NCI-H1417 treated with DMSO at 0.1 percent for 48 hours (cell line): ENCODE results near the gene RASAL2.
"Not testable (repeated sequence)": the region's sequence is repeated elsewhere in the genome, so short reads cannot be mapped to it uniquely, and the experiment has no call there.

Experiments
- DNase-seq: peaks from one replicate; lab custom pipeline; 2025; lab: John Stamatoyannopoulos, UW

Gene RASAL2

DNA sequence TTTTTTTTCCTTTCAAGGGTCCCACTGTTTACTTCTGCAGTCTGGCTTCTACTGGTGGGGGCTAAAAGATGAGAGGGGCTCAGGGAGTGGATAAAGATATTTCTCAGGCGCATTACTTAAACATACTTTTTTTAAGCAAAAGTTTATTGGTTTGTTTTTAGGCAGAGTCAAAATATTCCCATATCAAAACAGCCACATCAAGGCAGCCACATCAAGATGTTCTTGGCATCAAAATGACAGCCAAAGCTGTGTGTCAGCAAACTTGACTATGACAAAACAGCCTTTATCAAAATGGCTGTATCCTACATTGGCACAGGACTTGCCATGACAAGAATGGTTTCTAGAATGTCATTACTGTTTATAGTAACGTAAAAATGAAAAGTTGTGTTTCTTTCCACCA is 22.1 kb upstream of the RASAL2 start:
- no peak for DNase-seq

DNA sequence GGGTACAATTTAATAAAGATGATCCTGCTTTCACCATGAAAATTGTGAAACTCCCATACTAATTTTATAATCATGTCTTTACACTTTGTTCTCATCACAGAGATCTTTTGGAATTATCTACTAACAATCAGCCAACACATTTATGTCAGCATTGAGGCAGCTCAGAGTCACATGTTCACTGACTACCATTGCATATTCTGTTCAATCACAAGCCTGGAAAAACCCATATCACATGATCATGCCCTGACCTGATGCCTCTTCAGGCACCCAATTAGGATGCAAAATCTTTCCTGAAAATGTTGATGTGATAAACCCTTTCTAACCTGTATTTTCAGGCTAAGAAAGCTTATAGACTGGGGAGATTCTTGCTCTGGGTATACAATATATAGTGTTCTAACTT is 21.6 kb upstream of the RASAL2 start:
- no peak for DNase-seq

DNA sequence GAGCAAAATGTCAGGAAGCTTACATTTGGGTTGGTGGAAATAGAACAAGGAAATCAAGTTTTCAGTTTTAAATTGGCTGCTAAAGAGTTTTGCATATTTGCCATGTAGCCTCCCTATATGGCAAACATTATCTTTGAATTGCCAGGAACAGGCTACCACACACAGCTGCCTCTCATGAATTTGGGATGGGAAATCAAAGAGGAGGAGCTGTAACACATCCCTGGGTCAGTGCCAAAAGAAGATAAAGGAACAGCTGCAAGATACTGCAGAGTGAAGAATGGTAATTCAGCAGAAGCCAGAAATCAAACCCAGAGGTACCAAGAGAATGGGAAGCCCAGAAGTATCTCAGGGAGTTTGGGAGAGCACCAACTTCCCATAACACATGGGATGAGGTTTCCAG is 18.6 kb upstream of the RASAL2 start:
- no peak for DNase-seq

DNA sequence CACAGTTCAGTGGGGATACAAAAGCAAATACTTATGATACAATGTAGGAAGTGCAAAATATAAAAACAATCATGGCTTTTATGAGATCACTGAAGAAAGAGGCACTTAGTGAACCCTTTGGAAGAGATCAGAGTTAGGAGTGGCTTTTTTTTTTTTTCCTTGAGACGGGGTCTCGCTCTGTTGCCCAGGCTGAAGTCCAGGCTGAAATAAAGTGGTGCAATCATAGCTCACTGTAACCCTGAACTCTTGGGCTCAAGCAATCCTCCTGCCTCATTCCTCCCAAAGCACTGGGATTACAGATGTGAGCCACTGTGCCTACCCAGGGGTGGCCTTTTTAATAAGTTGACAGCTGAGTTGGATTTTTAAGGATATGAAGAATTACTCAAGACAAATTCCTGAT is 17.3 kb upstream of the RASAL2 start:
- DNase-seq = no peak

DNA sequence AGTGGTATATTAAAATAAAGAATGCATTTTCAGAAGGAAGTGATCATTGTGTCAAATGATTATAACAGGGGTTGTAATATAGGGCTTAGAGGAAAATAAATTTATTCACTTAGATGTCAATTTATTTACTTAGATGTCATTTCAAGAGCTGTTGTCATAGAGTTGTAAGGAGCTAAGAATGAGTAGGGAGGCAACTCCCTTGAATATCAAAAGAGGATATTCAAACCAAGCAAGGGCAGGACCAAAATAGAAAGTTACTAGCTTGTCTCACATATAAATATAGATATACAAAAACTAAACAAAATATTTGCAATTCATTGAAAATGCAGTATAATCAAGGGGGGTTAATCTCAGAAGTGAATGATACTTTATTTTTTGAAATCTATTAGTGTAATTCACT is 16.0 kb upstream of the RASAL2 start:
- no peak for DNase-seq

DNA sequence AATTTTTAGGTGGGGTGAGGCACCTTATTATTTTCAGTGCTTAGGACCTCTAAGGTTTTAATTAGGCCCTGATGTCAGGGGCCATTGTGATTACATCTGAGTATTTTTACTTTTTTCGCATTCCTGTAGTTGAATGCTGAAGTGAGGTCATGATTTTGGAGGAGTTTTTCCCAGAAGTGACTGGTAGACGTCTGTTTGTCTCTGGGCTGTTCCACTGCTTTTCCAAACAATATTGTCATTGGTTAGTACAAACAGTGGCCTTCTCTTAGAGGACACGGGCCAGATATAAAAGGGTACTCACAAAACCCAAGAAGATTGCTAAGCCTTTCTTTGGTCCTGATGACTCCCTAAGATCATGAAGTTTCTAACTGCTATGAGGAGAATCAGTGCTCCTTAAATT is 7.6 kb upstream of the RASAL2 start:
- DNase-seq = no peak

DNA sequence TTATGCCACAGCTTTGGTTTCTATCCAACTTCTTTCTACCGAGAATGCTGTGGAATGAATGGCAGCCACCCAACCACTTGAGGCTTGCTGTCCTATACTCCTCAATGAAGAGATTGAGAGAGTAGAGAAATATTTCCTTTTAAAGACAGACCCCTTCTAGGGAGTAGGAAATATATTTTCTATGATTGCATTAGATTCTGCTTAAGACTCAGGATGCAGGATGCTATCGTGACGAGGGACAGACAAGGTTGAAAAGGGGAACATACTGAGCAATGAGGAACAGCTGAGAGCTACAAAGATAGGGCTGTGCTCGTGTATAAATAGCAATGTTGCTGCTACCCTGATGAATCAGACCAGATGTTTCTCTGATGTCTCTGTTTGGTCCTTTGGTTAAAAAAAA is 7.1 kb upstream of the RASAL2 start:
- no peak for DNase-seq

DNA sequence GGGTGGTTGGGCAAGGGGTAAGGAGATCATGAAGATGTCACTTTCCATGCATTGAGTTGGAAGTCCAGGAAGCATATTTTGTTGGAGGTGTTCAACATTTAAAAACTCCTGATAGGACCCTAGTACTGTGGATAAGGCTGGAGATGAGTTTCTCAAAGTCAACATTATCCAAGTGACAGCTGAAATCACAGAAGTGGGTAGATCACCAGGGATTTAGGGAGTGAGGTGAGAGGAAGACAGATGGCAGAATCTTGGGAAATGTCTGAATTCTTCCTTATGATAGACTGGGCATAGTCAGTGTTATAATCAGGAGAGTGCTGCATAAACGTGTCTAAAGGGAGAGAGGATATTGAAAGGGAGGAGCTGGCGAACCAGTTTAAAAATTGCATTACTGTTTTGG is 5.3 kb upstream of the RASAL2 start:
- no peak for DNase-seq

DNA sequence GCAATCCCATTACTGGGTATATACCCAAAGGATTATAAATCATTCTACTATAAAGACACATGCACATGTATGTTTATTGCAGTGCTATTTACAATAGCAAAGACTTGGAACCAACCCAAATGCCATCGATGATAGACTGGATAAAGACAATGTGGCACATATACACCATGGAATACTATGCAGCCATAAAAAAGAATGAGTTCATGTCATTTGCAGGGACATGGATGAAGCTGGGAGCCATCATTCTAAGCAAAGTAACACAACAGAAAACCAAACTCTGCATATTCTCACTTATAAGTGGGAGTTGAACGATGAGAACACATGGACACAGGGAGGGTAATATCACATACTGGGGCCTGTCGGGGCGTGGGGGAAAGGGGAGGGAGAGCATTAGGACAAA is 2.5 kb upstream of the RASAL2 start:
- not testable (repeated sequence) for DNase-seq

DNA sequence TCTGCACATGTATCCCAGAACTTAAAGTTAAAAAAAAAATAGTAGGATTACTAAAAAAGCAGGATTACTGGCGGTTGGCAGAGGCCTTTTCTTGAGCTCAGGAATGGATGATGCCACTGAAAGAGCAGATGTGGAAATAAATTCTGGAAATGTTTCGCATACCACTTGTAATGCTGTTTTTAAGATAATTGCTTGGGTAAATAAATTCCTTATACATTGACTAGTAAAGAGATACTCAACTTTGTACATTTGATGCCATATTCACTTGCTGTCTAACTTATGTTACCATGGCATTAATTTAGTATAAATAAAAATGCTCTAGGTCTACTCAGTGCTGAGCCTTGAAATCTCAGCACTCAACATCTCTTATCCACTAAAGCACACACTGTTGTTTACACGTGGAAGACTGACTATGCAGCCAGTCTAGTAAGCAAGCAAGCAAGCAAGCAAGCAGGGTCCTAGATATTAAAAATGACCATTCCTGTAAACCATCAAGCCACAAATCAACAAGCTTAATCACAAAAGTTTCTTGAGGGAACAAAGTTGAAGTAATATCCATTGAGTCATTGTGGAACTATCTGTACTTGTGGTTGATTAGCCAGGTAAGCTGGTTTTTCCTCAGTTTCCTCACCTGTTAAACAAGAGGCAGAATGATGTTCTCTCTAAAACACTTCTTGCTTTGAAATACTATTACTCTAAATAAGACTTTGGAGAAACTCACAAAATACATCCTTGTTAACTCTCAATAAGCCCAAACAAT is 1.7 kb upstream of the RASAL2 start:
- no peak for DNase-seq

DNA sequence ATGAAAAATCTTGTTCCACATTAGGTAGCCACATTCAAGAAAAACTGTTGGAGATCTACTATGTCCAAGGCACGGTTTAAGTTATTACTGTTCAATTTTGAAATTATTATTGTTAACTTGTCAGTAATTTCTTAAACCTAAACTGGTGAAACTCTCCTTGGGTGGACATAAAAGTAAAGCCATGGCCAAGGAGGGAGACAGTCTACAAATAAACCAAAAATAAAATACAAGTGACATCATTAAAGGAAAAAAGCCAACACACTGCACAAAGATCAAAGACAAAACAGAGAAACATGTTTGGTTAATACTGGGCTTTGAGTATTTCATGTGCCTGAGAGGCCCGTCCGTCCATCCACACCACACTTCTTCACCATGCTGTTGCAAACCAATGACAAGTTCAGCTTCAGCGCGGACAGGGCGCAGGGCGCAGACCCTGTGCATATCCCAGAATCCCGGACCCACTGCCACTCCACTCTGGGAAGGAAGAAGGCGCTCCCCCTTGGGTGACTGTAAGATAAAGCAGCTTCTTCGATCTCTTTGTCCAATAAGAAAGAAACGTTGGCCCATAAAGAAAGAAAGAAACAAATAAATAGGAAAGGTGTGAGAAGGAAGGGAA is 918 bp upstream of the RASAL2 start:
- peak; percentile 62 for DNase-seq

DNA sequence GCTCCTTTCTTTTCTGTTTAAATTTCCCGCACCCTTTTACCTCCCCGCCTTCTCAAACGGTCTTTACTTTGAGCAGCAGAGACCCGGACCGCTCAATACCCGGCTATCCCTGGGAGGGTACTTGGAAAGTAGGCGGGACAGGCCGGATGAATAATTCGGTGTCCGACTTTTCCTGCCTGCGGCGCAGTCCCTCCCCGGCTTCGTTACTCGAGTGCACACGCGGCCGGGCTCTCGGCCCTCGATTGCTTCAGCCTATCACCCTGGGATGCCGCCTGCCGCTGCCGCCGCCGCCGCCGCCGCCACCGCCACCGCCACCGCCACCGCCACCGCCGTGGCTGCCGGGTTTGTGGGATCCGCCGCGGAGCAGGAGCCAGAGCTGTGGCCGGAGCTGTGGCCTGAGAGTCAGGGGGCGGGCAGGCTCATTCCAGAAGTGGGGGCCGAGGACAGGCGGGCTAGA is 382 bp upstream of the RASAL2 start:
- DNase-seq = peak; percentile 77

DNA sequence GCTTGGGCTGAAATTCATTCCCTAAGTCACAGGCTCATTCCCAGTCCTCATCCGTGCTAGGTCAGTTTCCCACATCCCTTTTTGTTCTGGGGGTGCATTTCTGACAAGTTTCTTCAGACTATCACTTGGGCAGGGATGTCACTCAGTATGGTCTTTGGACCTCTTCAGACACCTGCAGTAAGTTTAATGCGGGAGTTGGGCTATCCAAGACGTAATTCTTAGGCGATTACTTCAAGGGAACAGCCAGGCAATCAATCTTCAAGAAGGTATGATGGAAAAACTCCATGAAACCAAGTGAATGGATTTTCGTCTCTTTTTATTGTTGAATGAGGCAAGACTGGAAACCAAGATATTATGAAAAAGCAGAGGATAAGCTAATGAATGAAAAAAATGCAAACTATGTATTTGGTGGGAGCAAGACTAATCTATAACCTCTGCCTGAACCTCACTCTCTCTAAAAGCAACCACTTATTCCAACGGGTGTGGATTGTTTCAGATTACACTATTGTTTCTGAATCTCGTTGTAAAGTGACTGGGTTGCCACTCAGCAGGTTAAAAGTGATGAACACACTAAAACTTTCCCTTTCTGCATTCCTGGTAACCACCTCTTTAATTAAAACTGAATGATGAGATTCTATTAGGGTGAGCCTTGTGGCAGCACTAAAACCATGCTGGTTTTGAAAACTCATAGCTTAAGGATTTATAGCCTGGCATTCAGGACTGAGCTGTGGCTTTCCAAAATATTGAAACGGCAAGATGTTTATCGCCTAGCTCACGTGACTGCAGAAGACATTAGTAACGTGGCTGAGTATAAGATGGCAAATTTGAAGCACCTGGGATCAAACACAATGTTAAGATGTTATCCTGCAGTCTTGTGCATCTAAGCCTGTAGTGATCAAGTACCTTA is 1.1 kb downstream of the RASAL2 start:
- DNase-seq = no peak

DNA sequence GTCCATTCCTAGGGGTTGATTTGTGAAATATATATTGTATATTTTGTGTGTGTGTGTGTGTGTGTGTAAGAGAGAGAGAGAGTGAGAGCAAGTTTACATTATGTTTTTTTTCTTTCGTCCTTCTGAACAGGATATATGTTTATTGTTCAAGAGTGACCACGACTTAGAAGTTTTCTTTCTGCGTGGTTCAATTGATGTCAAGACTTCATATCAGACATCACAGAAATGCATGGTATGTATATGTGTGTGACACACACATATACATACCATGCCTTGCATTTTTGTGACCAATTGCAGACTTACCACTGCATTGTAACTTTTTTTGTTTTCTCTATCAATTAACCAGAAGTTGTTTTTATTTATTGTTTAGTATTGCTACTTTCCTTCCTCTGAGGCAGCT is 2.5 kb downstream of the RASAL2 start:
- no peak for DNase-seq

DNA sequence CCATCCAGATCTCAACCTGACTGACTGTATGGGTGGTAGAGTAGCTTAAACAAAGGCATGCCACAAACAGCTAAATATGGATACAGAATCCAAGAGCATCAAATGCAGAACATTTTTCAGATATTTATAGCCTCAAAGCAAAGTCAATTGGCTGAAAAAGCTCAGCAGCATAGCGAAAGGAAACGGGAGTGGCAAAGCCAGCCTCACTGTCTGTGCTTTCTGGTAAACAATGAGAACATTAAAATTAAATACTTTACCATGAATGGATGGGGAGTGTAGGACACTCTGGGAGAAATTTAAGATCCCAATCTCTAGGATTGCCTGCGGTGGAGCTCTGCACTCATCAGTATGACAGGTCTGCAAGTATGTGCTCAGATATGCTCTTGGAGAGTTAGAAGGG is 4.4 kb downstream of the RASAL2 start:
- DNase-seq = no peak

DNA sequence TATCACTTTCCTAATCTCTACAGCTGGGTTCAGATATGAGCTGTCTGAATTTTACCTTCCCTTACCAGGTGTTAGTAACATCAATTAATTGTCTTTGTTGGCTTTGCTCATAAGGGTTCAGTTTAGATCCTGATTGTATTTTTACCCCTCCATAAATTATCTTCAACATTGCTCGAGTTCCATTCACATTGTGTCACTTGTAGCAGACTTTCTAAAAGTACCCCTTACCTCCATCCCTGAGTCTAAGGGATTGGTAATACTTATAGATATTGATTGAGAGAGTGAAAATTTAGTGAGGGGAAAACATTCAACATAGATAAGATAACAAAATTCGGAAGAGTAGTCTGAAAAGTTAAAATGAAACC is 7.3 kb downstream of the RASAL2 start:
- DNase-seq = no peak

DNA sequence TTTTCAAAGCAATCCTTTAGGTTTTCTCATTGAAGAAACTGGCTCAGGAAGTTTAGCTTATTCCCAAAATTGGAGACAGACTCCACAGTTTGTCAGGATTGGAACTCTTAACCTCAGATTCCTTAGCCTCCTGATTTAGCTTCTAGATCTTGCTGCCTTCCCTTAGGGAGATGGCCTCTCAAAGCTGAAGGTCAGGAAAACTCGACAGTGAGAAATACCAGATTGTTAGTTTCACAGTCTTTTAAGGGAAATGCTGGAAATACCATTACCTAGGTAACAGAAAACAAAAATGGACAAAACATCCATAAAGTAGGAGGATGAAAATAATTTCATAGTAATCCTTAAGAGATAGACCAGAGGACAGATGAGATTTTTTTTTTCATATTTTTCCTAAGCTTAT is 7.8 kb downstream of the RASAL2 start:
- no peak for DNase-seq

DNA sequence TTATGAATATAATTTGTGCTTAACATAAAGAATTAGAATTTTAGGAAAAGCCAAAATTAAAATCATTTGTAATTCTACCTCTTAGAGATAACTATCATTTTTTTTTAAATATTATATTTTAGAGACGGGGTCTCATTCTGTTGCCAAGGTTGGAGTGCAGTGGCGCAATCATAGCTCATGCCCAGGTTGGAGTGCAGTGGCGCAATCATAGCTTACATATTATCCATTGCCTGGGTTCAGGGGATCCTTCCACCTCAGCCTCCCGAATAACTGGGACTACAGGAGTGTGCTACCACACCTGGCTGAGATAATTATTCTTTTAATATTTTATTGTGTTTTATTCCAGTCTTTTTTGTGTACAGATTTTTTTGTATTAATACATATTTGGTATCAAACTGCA is 8.3 kb downstream of the RASAL2 start:
- no peak for DNase-seq

DNA sequence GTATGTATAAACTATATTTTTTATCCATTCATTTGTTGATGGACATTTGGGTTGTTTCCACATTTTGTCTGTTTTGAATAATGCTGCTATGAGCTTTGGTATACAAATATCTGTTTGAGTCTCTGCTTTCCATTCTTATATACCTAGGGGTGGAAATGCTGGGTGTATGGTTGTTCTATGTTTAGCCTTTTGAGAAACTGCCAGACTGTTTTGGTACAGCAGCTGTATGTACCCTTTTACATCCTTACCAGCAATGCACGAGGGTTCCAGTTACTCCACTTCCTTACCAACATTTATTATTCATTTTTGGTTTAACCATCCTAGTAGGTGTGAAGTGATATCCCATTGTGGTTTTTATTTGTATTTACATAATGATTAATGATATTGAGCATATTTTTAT is 13.9 kb downstream of the RASAL2 start:
- DNase-seq = no peak

DNA sequence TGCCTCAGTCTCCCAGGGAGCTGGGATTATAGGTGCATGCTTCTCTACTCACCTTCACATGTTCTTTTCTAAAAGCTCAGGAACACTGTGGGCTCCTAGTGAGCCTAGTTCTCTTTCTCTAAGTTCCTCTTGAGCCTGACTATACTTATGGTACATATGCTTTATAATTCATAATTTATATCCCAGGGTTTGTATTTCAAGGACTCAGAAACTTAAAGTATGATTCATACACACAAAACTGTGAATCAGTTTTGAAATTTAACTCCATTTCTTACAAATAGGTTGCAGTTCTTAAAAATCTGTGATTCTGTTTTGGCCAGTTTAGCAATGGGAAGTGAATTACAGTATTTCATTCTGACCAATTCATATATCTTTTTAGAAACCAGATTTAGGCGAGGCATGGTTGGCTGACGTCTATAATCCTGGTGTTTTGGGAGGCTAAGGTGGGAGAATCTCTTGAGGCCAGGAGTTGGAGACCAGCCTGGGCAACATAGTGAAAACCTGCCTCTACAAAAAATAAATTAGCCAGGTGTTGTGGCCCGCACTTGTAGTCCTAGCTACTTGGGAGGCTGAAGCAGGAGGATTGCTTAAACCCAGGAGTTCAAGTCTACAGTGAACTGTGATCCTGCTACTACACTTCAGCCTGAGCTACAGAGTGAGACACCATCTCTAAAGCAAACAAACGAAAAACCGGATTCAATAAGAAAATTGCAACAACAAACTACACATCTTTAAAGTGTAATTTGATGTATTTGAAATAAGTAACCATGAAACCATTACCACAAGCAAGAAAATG is 15.6 kb downstream of the RASAL2 start:
- DNase-seq = no peak

DNA sequence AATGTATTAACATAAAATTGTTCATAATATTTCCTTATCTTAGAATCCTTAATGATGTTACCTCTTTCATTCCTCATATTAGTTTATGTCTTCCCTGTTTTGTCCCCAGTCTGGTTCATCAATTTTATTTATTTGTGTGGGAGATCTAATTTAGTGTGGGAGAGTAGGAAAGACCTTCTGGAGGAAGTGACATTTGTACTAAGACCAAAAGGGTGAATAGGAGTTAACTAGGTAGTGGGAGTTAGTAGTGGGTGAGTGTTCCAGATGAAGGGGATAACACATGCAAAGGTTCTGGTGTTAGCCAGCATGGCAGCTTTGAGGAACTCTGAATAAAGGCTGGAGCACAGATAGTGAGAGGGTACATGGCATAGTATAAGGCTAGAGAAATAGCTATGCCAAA is 21.4 kb downstream of the RASAL2 start:
- no peak for DNase-seq

DNA sequence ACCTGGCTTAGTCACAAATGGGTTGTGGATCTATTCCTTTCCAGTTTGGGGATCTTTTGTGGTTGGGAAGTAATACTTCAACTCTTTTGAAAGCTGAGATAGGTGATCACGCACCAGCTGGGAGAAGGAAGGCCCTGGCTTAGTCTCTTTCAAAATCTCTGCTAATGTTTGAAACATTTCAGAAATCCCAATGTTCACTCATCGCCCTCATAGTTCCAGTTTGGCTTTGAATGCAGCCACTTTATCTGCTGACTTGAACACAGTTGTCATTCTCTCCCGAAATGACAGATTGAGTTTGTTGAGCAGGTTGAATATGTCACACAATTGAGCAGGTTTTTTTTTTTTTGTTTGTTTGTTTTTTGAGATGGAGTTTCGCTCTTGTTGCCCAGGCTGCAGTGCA is 24.6 kb downstream of the RASAL2 start:
- no peak for DNase-seq
